ENCODE measurements around the gene AKT2. TPM values are rescaled to one million over a fixed set of nuclear protein-coding genes. Genes with fewer than 3 reads are reported as not detected.

AKT2 gene
- total RNA-seq, 1 experiment from 2014 or later: 2,376 TPM

GRCh38 chr19:40229484-40229883, 55.7 kb downstream of the AKT2 start:
- Histone ChIP-seq H3K27ac (ENCODE audit: low read length) (no peak overlapping the region), H3K27me3 (ENCODE audit: control insufficient read depth, insufficient read depth, low read length) (peaks cover 11% of the 10 kb centered on the region; the same call in 1 of the 2 replicates), H3K36me3 (ENCODE audit: control insufficient read depth, insufficient read depth, low read length) (peaks cover 10% of the 10 kb centered on the region; the same call in 1 of the 2 replicates), H3K9me3 (ENCODE audit: control insufficient read depth, insufficient read depth, low read depth, low read length) (no peaks in the 10 kb centered on the region), H3K4me3 (ENCODE audit: low read depth in 2 of 2, low read length in 2 of 2) (no peak overlapping the region), H3K4me1 (ENCODE audit: control insufficient read depth, insufficient read depth, low read length) (peaks cover 48% of the 10 kb centered on the region)
- POLR2A ChIA-PET: interaction anchor here (0.6 to 0.7 kb wide), 2 partner anchors 50 to 108 kb away, joined by 3 to 5 read pairs; no protein-coding TSS in a partner anchor
- ATAC-seq (peak; percentile 1; the same call in 1 of the 2 replicates), DNase-seq (ENCODE audit: low read depth, low spot score) (peak; percentile 100)
- intact Hi-C loops (cut with micrococcal nuclease; ENCODE audit: unreplicated experiment) (no loop called here), in situ Hi-C loops (cut with HindIII; ENCODE audit: low pct_unique_long_range_greater_than_20kb, low sequenced_read_pairs) (loop anchor here (5.0 kb wide), 3 partner anchors 37 to 92 kb away; partner anchors contain the start of gene MAP3K10)
- CTCF ChIA-PET: interaction anchor here (0.5 to 3.0 kb wide), 6 partner anchors 15 to 332 kb away, joined by 3 to 30 read pairs (median 4); no protein-coding TSS in a partner anchor
- TF ChIP-seq, protein P1, sequence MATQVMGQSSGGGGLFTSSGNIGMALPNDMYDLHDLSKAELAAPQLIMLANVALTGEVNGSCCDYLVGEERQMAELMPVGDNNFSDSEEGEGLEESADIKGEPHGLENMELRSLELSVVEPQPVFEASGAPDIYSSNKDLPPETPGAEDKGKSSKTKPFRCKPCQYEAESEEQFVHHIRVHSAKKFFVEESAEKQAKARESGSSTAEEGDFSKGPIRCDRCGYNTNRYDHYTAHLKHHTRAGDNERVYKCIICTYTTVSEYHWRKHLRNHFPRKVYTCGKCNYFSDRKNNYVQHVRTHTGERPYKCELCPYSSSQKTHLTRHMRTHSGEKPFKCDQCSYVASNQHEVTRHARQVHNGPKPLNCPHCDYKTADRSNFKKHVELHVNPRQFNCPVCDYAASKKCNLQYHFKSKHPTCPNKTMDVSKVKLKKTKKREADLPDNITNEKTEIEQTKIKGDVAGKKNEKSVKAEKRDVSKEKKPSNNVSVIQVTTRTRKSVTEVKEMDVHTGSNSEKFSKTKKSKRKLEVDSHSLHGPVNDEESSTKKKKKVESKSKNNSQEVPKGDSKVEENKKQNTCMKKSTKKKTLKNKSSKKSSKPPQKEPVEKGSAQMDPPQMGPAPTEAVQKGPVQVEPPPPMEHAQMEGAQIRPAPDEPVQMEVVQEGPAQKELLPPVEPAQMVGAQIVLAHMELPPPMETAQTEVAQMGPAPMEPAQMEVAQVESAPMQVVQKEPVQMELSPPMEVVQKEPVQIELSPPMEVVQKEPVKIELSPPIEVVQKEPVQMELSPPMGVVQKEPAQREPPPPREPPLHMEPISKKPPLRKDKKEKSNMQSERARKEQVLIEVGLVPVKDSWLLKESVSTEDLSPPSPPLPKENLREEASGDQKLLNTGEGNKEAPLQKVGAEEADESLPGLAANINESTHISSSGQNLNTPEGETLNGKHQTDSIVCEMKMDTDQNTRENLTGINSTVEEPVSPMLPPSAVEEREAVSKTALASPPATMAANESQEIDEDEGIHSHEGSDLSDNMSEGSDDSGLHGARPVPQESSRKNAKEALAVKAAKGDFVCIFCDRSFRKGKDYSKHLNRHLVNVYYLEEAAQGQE (IDR thresholded peaks at IDR 0.05; ENCODE audit: insufficient read depth in 1 of 2, low read depth in 2 of 2, low read length in 1 of 2): no peak
- TF ChIP-seq TCF7L2 (IDR thresholded peaks at IDR 0.05; ENCODE audit: low read depth, low read length) (no peak), SIN3A (IDR thresholded peaks at IDR 0.05; ENCODE audit: borderline replicate concordance, insufficient read depth, low read depth, low read length) (no peak), POLR2AphosphoS5 (IDR thresholded peaks at IDR 0.05; ENCODE audit: low read depth, low read length) (no peak)
- TF ChIP-seq, protein P2, sequence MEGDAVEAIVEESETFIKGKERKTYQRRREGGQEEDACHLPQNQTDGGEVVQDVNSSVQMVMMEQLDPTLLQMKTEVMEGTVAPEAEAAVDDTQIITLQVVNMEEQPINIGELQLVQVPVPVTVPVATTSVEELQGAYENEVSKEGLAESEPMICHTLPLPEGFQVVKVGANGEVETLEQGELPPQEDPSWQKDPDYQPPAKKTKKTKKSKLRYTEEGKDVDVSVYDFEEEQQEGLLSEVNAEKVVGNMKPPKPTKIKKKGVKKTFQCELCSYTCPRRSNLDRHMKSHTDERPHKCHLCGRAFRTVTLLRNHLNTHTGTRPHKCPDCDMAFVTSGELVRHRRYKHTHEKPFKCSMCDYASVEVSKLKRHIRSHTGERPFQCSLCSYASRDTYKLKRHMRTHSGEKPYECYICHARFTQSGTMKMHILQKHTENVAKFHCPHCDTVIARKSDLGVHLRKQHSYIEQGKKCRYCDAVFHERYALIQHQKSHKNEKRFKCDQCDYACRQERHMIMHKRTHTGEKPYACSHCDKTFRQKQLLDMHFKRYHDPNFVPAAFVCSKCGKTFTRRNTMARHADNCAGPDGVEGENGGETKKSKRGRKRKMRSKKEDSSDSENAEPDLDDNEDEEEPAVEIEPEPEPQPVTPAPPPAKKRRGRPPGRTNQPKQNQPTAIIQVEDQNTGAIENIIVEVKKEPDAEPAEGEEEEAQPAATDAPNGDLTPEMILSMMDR (IDR thresholded peaks at IDR 0.05): no peak
- BruUV-seq (replicated peaks): no TSS peak

- POLR2A ChIA-PET: interaction anchor here (0.5 to 1.7 kb wide), 10 partner anchors 11 to 180 kb away, joined by 3 to 17 read pairs (median 5); no protein-coding TSS in a partner anchor
- ATAC-seq (no peak), DNase-seq (ENCODE audit: low read depth, low spot score) (peak; percentile 89)
- no peak overlapping the region for H3K27ac ChIP-seq (ENCODE audit: low read length)
- peaks cover 8% of the 10 kb centered on the region; the same call in 1 of the 2 replicates for H3K36me3 ChIP-seq (ENCODE audit: control insufficient read depth, insufficient read depth, low read length)
- TF ChIP-seq POLR2AphosphoS5 (IDR thresholded peaks at IDR 0.05; ENCODE audit: low read depth, low read length) (no peak), SIN3A (IDR thresholded peaks at IDR 0.05; ENCODE audit: borderline replicate concordance, insufficient read depth, low read depth, low read length) (no peak), TCF7L2 (IDR thresholded peaks at IDR 0.05; ENCODE audit: low read depth, low read length) (no peak)
- TF ChIP-seq, protein P1 (IDR thresholded peaks at IDR 0.05; ENCODE audit: insufficient read depth in 1 of 2, low read depth in 2 of 2, low read length in 1 of 2): no peak
- TF ChIP-seq, protein P2 (IDR thresholded peaks at IDR 0.05): no peak
- intact Hi-C loops (cut with micrococcal nuclease; ENCODE audit: unreplicated experiment) (no loop called here), in situ Hi-C loops (cut with HindIII; ENCODE audit: low pct_unique_long_range_greater_than_20kb, low sequenced_read_pairs) (loop anchor here (5.0 kb wide), 3 partner anchors 37 to 92 kb away; partner anchors contain the start of gene MAP3K10)
- CTCF ChIA-PET: interaction anchor here (0.5 to 5.3 kb wide), 14 partner anchors 9 to 462 kb away, joined by 3 to 62 read pairs (median 5); partner anchors contain the start of gene TTC9B
- H3K27me3 ChIP-seq (ENCODE audit: control insufficient read depth, insufficient read depth, low read length): peaks cover 11% of the 10 kb centered on the region; the same call in 1 of the 2 replicates
- peaks cover 48% of the 10 kb centered on the region for H3K4me1 ChIP-seq (ENCODE audit: control insufficient read depth, insufficient read depth, low read length)
- no peak overlapping the region for H3K4me3 ChIP-seq (ENCODE audit: low read depth in 2 of 2, low read length in 2 of 2)
- H3K9me3 ChIP-seq (ENCODE audit: control insufficient read depth, insufficient read depth, low read depth, low read length): no peaks in the 10 kb centered on the region
- no TSS peak for BruUV-seq (replicated peaks)
Measured at GRCh38 chr19:40228863-40229262, 56.3 kb downstream of the AKT2 start.

All from Panc1 (cell line).